Mammary epithelial cell (primary cell): Measurements from ENCODE around the gene OMG.

ENCODE experiments used
- CTCF ChIP-seq, 2 donors: IDR thresholded peaks in 1 of 2; conservative IDR thresholded peaks in 1 of 2; 2 replicates each; pipeline ENCODE4 v1.5.1; 2011 to 2012; ENCODE audit warnings: inconsistent platforms in 2 of 2, low read length in 2 of 2, mild to moderate bottlenecking in 2 of 2, control low read depth in 1 of 2, low read depth in 1 of 2; ENCODE audit not compliant: insufficient read depth in 1 of 2; ENCODE audit errors: extremely low read depth in 1 of 2
- EZH2 ChIP-seq: IDR thresholded peaks from 2 replicates; pipeline ENCODE4 v1.6.1; 2012; ENCODE audit warnings: low read length, inconsistent platforms, borderline replicate concordance

DNA sequence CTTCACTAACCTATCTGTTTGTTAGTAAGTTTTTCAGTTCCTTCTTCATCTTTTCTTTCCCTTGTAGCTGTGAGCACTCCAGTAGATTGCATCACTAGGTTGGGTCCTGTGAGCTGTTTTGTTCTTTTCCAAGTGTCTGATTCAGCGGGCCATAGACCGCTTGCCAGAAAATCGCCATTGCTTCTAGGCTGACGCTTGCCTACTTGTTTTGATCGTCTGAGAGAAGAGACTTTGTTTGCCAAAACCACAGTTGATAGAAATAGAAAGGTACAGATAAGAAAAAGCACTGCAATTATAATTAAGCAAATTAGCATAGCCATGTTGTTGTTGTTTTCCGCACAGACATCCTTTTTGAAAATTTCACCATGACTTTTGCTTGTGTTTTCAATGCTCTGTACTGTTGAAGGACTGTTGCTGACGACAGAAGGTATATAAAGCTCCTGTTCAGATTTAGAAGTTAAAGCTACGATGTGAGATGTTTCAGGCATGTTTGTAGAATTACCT, 21.3 kb upstream of the OMG start:
- no peak for TF ChIP-seq CTCF (conservative IDR thresholded peaks at IDR 0.05 in 1 of 2, IDR thresholded peaks at IDR 0.05 in 1 of 2; ENCODE audit: extremely low read depth in 1 of 2, insufficient read depth in 1 of 2, low read depth in 1 of 2, low read length in 2 of 2)
- no peak for TF ChIP-seq EZH2
